Panc1 (cell line): ENCODE results near the gene KIF26A. TPM values are rescaled to one million over a fixed set of nuclear protein-coding genes. Genes with fewer than 3 reads are reported as not detected.

Experiments used
- ATAC-seq: fragments of 200-7000 bp; cut with Tn5 transposase; 2 replicates; pipeline ENCODE4 v1.9.1; 2020; ENCODE audit warnings: mild to moderate bottlenecking, moderate library complexity
- BruUV-seq: library from RNA; stranded (reverse); fragments of 400-500 nt; replicated peaks from 2 replicates; lab custom pipeline; 2021; lab: Mats Ljungman, UMichigan
- CTCF ChIA-PET: fragments of 300-600 bp; sonication (Branson Sonifier 250); formaldehyde crosslinking; loops from one replicate; lab custom pipeline; 2022; ENCODE audit warnings: antibody characterized with exemption; lab: Charles Lee
- POLR2A ChIA-PET: fragments of 300-600 bp; sonication (Branson Sonifier 250); formaldehyde crosslinking; loops from one replicate; lab custom pipeline; 2022; ENCODE audit warnings: antibody characterized with exemption; lab: Charles Lee
- DNase-seq: peaks from one replicate; pipeline ENCODE4 v3.0.0-alpha.2; 2010; ENCODE audit warnings: low read depth, low spot score
- H3K27ac ChIP-seq: 2 replicates; pipeline ENCODE4 v1.5.1; 2011; ENCODE audit warnings: mild to moderate bottlenecking, low read length, inconsistent platforms
- H3K27me3 ChIP-seq: fragments of 200-500 bp; sonication (Bioruptor generic); 2 replicates; pipeline ENCODE4 v1.6.0; 2014; ENCODE audit warnings: low read length, inconsistent platforms; ENCODE audit not compliant: control insufficient read depth, insufficient read depth
- H3K36me3 ChIP-seq: fragments of 200-500 bp; sonication (Bioruptor generic); 2 replicates; pipeline ENCODE4 v1.5.1; 2014; ENCODE audit warnings: inconsistent platforms, mild to moderate bottlenecking, low read length, moderate library complexity; ENCODE audit not compliant: control insufficient read depth, insufficient read depth
- H3K4me1 ChIP-seq: 2 replicates; pipeline ENCODE4 v1.5.1; 2011; ENCODE audit warnings: inconsistent platforms, mild to moderate bottlenecking, low read length, moderate library complexity; ENCODE audit not compliant: control insufficient read depth, insufficient read depth
- H3K4me3 ChIP-seq, 2 experiments: 2 replicates each; pipeline ENCODE4 v1.5.1; 2011 to 2012; ENCODE audit warnings: low read depth in 2 of 2, low read length in 2 of 2, mild to moderate bottlenecking in 2 of 2, inconsistent platforms in 1 of 2, moderate library complexity in 1 of 2
- H3K9me3 ChIP-seq: fragments of 200-500 bp; sonication (Bioruptor generic); 2 replicates; pipeline ENCODE4 v1.5.1; 2014; ENCODE audit warnings: low read depth, mild to moderate bottlenecking, inconsistent platforms, low read length, moderate library complexity; ENCODE audit not compliant: control insufficient read depth, insufficient read depth
- CTCF ChIP-seq: fragments of 450-650 bp; IDR thresholded peaks from 2 replicates; pipeline ENCODE4 v1.5.1; 2017; ENCODE audit warnings: mild to moderate bottlenecking
- POLR2AphosphoS5 ChIP-seq: IDR thresholded peaks from 2 replicates; pipeline ENCODE4 v1.6.1; 2012; ENCODE audit warnings: mild to moderate bottlenecking, low read depth, low read length, moderate library complexity
- REST ChIP-seq, 2 experiments: IDR thresholded peaks; 2 replicates each; pipeline ENCODE4 v1.6.1; 2011 to 2012; ENCODE audit warnings: low read depth in 2 of 2, control low read depth in 1 of 2, low read length in 1 of 2, mild to moderate bottlenecking in 1 of 2, moderate library complexity in 1 of 2; ENCODE audit not compliant: insufficient read depth in 1 of 2
- SIN3A ChIP-seq: IDR thresholded peaks from 2 replicates; pipeline ENCODE4 v1.6.1; 2012; ENCODE audit warnings: low read depth, mild to moderate bottlenecking, low read length, moderate library complexity, borderline replicate concordance; ENCODE audit not compliant: insufficient read depth
- TCF7L2 ChIP-seq: IDR thresholded peaks from 2 replicates; pipeline ENCODE4 v1.6.1; 2011; ENCODE audit warnings: mild to moderate bottlenecking, low read depth, low read length, inconsistent platforms
- in situ Hi-C: cut with HindIII; loops from 2 replicates; pipeline ENCODE4 v1.10.0; 2016; ENCODE audit warnings: low sequenced_read_pairs, low pct_unique_long_range_greater_than_20kb
- intact Hi-C: fragments of 100-400 bp; cut with micrococcal nuclease; formaldehyde crosslinking; loops from one replicate; pipeline ENCODE4 v1.10.0; 2022; ENCODE audit not compliant: unreplicated experiment
- total RNA-seq: library from RNA; stranded (reverse); gene quantifications from one replicate; pipeline ENCODE4 v1.2.1, GENCODE V29; 2021; ENCODE audit not compliant: unreplicated experiment

Gene KIF26A
- total RNA-seq, 1 experiment from 2014 or later: 4.4 TPM

GRCh38 chr14:104114421-104115130 lies 23.8 kb upstream of the KIF26A start:
- DNase-seq (no peak), ATAC-seq (no peak)
- H3K4me1 ChIP-seq: no peaks in the 10 kb centered on the region
- H3K27ac ChIP-seq: no peak overlapping the region
- CTCF ChIA-PET: no interaction called here
- in situ Hi-C loops (no loop called here), intact Hi-C loops (no loop called here)
- H3K36me3 ChIP-seq: no peaks in the 10 kb centered on the region; the same call in 1 of the 2 replicates
- no peaks in the 10 kb centered on the region for H3K9me3 ChIP-seq
- H3K27me3 ChIP-seq: no peaks in the 10 kb centered on the region; the same call in 1 of the 2 replicates
- TF ChIP-seq CTCF (no peak), POLR2AphosphoS5 (no peak), SIN3A (no peak), TCF7L2 (no peak), REST (IDR thresholded peaks at IDR 0.05; ENCODE audit: insufficient read depth in 1 of 2, low read depth in 2 of 2, low read length in 1 of 2) (no peak)
- no peak overlapping the region for H3K4me3 ChIP-seq
- POLR2A ChIA-PET: no interaction called here
- no TSS peak for BruUV-seq

- no peaks in the 10 kb centered on the region for H3K9me3 ChIP-seq
- no peaks in the 10 kb centered on the region; the same call in 1 of the 2 replicates for H3K36me3 ChIP-seq
- POLR2A ChIA-PET: no interaction called here
- H3K27ac ChIP-seq: no peak overlapping the region
- in situ Hi-C loops: no loop called here
- no peaks in the 10 kb centered on the region; the same call in 1 of the 2 replicates for H3K27me3 ChIP-seq
- no peak for ATAC-seq
- CTCF ChIA-PET: no interaction called here
- TF ChIP-seq CTCF (no peak), REST (IDR thresholded peaks at IDR 0.05; ENCODE audit: insufficient read depth in 1 of 2, low read depth in 2 of 2, low read length in 1 of 2) (no peak), POLR2AphosphoS5 (no peak), SIN3A (no peak), TCF7L2 (no peak)
- intact Hi-C loops: no loop called here
- no peak for DNase-seq
- no peaks in the 10 kb centered on the region for H3K4me1 ChIP-seq
- H3K4me3 ChIP-seq: no peak overlapping the region
- BruUV-seq: no TSS peak
Measured at GRCh38 chr14:104115131-104115600, 23.2 kb upstream of the KIF26A start.
